Osteocyte (in vitro differentiated cells): Measurements from ENCODE around the gene TSR3. TPM values are rescaled to one million over a fixed set of nuclear protein-coding genes. Genes with fewer than 3 reads are reported as not detected.

Source experiments
- DNase-seq: peaks from one replicate; pipeline ENCODE4 v3.0.0; 2021; ENCODE audit warnings: mixed read lengths; ENCODE audit not compliant: unreplicated experiment; ENCODE audit errors: extremely low spot score
- H3K27ac Mint-ChIP-seq: one replicate; pipeline ENCODE4 v1.8.0; 2021; ENCODE audit warnings: mild to moderate bottlenecking, mixed read lengths; ENCODE audit not compliant: unreplicated experiment
- H3K27me3 Mint-ChIP-seq: one replicate; pipeline ENCODE4 v1.8.0; 2021; ENCODE audit warnings: mixed read lengths; ENCODE audit not compliant: unreplicated experiment
- H3K36me3 Mint-ChIP-seq: one replicate; pipeline ENCODE4 v1.8.0; 2021; ENCODE audit warnings: mixed read lengths; ENCODE audit not compliant: unreplicated experiment
- H3K4me1 Mint-ChIP-seq: one replicate; pipeline ENCODE4 v1.8.0; 2021; ENCODE audit warnings: mixed read lengths; ENCODE audit not compliant: unreplicated experiment
- H3K4me3 Mint-ChIP-seq: one replicate; pipeline ENCODE4 v1.8.0; 2021; ENCODE audit warnings: mild to moderate bottlenecking, moderate library complexity, mixed read lengths; ENCODE audit not compliant: unreplicated experiment
- H3K9me3 Mint-ChIP-seq: one replicate; pipeline ENCODE4 v1.8.0; 2021; ENCODE audit warnings: mixed read lengths; ENCODE audit not compliant: unreplicated experiment
- CTCF ChIP-seq: fragments of 200-600 bp; sonication (generic); IDR thresholded peaks from 2 replicates; pipeline ENCODE4 v1.5.0; 2021; ENCODE audit warnings: antibody characterized with exemption, mild to moderate bottlenecking, moderate library complexity
- total RNA-seq: library from RNA; stranded (reverse); gene quantifications from 2 replicates; pipeline ENCODE4 v1.2.1, GENCODE V29; 2021

The TSR3 gene
- total RNA-seq, 1 donor from 2014 or later: 58.0 TPM

GRCh38 chr16:1378087-1378803 lies 26.6 kb upstream of the TSR3 start:
- peaks cover 10% of the 10 kb centered on the region for H3K36me3 Mint-ChIP-seq
- H3K9me3 Mint-ChIP-seq: no peaks in the 10 kb centered on the region
- no peaks in the 10 kb centered on the region for H3K27me3 Mint-ChIP-seq
- TF ChIP-seq CTCF: no peak
- peaks cover 20% of the 10 kb centered on the region for H3K4me1 Mint-ChIP-seq
- DNase-seq: no peak
- peak overlapping the region; percentile 87 for H3K27ac Mint-ChIP-seq
- peak overlapping the region; percentile 71 for H3K4me3 Mint-ChIP-seq

- Mint-ChIP-seq H3K9me3 (no peaks in the 10 kb centered on the region), H3K36me3 (peaks cover 10% of the 10 kb centered on the region), H3K27ac (no peak overlapping the region), H3K27me3 (no peaks in the 10 kb centered on the region), H3K4me1 (peaks cover 20% of the 10 kb centered on the region), H3K4me3 (no peak overlapping the region)
- no peak for DNase-seq
- no peak for TF ChIP-seq CTCF
Observed at GRCh38 chr16:1377406-1378010, 25.8 kb upstream of the TSR3 start.

GRCh38 chr16:1375741-1376410 lies 24.2 kb upstream of the TSR3 start:
- H3K4me3 Mint-ChIP-seq: no peak overlapping the region
- H3K4me1 Mint-ChIP-seq: peaks cover 20% of the 10 kb centered on the region
- TF ChIP-seq CTCF: no peak
- peaks cover 3% of the 10 kb centered on the region for H3K36me3 Mint-ChIP-seq
- no peaks in the 10 kb centered on the region for H3K27me3 Mint-ChIP-seq
- H3K9me3 Mint-ChIP-seq: no peaks in the 10 kb centered on the region
- DNase-seq: no peak
- H3K27ac Mint-ChIP-seq: no peak overlapping the region

- H3K4me1 Mint-ChIP-seq: peaks cover 19% of the 10 kb centered on the region
- H3K9me3 Mint-ChIP-seq: no peaks in the 10 kb centered on the region
- TF ChIP-seq CTCF: no peak
- no peak for DNase-seq
- H3K27me3 Mint-ChIP-seq: no peaks in the 10 kb centered on the region
- no peak overlapping the region for H3K27ac Mint-ChIP-seq
- no peak overlapping the region for H3K4me3 Mint-ChIP-seq
- H3K36me3 Mint-ChIP-seq: peaks cover 2% of the 10 kb centered on the region
Observed at GRCh38 chr16:1375298-1375640, 23.6 kb upstream of the TSR3 start.
